ENCODE measurements around the gene KLHDC4.

The KLHDC4 gene

GRCh38 chr16:87746178-87746577 is 19.6 kb downstream of the KLHDC4 start:
- Histone ChIP-seq H3K36me3 (peaks cover 56% of the 10 kb centered on the region), H3K4me3 (ENCODE audit: low read depth, low read length) (no peak overlapping the region), H3K27me3 (no peaks in the 10 kb centered on the region), H3K4me1 (no peaks in the 10 kb centered on the region), H3K9me3 (no peaks in the 10 kb centered on the region)
- TF ChIP-seq CTCF (IDR thresholded peaks at IDR 0.05; ENCODE audit: low read depth, low read length), result no peak
- DNase-seq, result no peak

- peaks cover 49% of the 10 kb centered on the region for H3K36me3 ChIP-seq
- no peak for TF ChIP-seq CTCF (IDR thresholded peaks at IDR 0.05; ENCODE audit: low read depth, low read length)
- no peak overlapping the region for H3K4me3 ChIP-seq (ENCODE audit: low read depth, low read length)
- DNase-seq, result no peak
- no peaks in the 10 kb centered on the region for H3K9me3 ChIP-seq
- H3K4me1 ChIP-seq, result no peaks in the 10 kb centered on the region
- no peaks in the 10 kb centered on the region for H3K27me3 ChIP-seq
These were observed 20.9 kb downstream of the KLHDC4 start for GRCh38 chr16:87744750-87745514.

- TF ChIP-seq CTCF (IDR thresholded peaks at IDR 0.05; ENCODE audit: low read depth, low read length), result no peak
- peaks cover 33% of the 10 kb centered on the region for H3K36me3 ChIP-seq
These were observed 22.9 kb downstream of the KLHDC4 start for GRCh38 chr16:87742781-87743490.

GRCh38 chr16:87741700-87742415 is 23.9 kb downstream of the KLHDC4 start:
- no peak for DNase-seq
- H3K9me3 ChIP-seq, result no peaks in the 10 kb centered on the region
- no peaks in the 10 kb centered on the region for H3K4me1 ChIP-seq
- no peak overlapping the region for H3K4me3 ChIP-seq (ENCODE audit: low read depth, low read length)
- peaks cover 23% of the 10 kb centered on the region for H3K36me3 ChIP-seq
- TF ChIP-seq CTCF (IDR thresholded peaks at IDR 0.05; ENCODE audit: low read depth, low read length), result no peak
- H3K27me3 ChIP-seq, result no peaks in the 10 kb centered on the region

More at GRCh38 chr16:87742781-87743490, 22.9 kb downstream of the KLHDC4 start:
- H3K4me1 ChIP-seq, result no peaks in the 10 kb centered on the region
- H3K27me3 ChIP-seq, result no peaks in the 10 kb centered on the region
- DNase-seq, result no peak
- no peaks in the 10 kb centered on the region for H3K9me3 ChIP-seq
- H3K4me3 ChIP-seq (ENCODE audit: low read depth, low read length), result no peak overlapping the region

GRCh38 chr16:87740909-87741424 is 24.8 kb downstream of the KLHDC4 start:
- DNase-seq, result no peak
- Histone ChIP-seq H3K36me3 (peaks cover 14% of the 10 kb centered on the region), H3K27me3 (no peaks in the 10 kb centered on the region), H3K4me3 (ENCODE audit: low read depth, low read length) (no peak overlapping the region), H3K4me1 (peaks cover 3% of the 10 kb centered on the region; the same call in 1 of the 2 replicates), H3K9me3 (no peaks in the 10 kb centered on the region)
- no peak for TF ChIP-seq CTCF (IDR thresholded peaks at IDR 0.05; ENCODE audit: low read depth, low read length)
